Subcutaneous adipose tissue (tissue), 4 donors: ENCODE measurements around the gene ST7L. TPM values are rescaled to one million over a fixed set of nuclear protein-coding genes. Genes with fewer than 3 reads are reported as not detected.

ENCODE experiments used
- small RNA-seq: library from RNA; depleted of rRNA; stranded (forward); fragments of <200 nt; gene quantifications from one replicate; pipeline ENCODE3, GENCODE V24; 2016
- total RNA-seq, 4 donors: library from RNA; depleted of rRNA; stranded (reverse); fragments of >200 nt; gene quantifications; one replicate each; pipeline ENCODE4 v1.1.0, GENCODE V29; 2016
- TF ChIP-seq, protein P1 (sequence below): fragments of 450-650 bp; IDR thresholded peaks from one replicate; pipeline ENCODE4 v1.5.1; 2016; ENCODE audit warnings: low read depth, mild to moderate bottlenecking, control low read depth, antibody characterized with exemption, moderate library complexity

The ST7L gene
- total RNA-seq, 4 donors from 2014 or later, result 18.4 to 38.8 (median 24.0) TPM

DNA sequence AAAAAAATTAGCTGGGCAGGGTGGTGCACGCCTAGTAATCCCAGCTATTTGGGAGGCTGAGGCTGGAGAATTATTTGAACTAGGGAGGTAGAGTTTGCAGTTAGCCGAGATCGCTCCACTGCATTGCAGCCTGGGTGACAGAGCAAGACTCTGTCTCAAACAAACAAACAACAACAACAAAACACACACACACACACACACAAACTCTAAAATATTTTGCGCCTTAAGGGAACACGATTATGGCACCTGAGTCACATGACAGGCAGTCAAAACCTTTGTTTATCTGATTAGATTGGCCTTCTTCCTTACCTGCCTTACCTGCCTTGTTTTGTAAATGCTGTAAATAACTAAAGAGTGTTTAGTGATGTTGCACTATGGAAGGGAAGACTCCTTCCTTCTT is 130.8 kb downstream of the ST7L start:
- TF ChIP-seq, protein P1, sequence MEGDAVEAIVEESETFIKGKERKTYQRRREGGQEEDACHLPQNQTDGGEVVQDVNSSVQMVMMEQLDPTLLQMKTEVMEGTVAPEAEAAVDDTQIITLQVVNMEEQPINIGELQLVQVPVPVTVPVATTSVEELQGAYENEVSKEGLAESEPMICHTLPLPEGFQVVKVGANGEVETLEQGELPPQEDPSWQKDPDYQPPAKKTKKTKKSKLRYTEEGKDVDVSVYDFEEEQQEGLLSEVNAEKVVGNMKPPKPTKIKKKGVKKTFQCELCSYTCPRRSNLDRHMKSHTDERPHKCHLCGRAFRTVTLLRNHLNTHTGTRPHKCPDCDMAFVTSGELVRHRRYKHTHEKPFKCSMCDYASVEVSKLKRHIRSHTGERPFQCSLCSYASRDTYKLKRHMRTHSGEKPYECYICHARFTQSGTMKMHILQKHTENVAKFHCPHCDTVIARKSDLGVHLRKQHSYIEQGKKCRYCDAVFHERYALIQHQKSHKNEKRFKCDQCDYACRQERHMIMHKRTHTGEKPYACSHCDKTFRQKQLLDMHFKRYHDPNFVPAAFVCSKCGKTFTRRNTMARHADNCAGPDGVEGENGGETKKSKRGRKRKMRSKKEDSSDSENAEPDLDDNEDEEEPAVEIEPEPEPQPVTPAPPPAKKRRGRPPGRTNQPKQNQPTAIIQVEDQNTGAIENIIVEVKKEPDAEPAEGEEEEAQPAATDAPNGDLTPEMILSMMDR, result no peak

DNA sequence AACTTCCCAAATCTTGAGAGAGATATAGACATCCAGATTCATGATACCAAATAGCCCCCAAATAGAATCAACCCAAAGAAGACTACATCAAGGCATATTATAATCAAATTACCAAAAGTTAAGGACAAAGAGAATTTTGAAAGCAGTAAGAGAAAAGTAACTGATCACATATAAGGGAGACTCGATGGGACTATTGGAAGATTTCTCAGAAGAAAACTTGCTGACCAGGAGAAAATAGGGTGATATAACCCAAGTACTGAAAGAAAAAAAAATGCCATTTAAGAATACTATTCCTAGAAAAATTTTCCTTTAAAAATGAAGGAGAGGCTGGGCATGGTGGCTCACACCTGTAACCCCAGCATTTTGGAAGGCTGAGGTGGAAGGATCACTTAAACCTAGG is 140.6 kb downstream of the ST7L start:
- TF ChIP-seq, protein P1, result no peak

DNA sequence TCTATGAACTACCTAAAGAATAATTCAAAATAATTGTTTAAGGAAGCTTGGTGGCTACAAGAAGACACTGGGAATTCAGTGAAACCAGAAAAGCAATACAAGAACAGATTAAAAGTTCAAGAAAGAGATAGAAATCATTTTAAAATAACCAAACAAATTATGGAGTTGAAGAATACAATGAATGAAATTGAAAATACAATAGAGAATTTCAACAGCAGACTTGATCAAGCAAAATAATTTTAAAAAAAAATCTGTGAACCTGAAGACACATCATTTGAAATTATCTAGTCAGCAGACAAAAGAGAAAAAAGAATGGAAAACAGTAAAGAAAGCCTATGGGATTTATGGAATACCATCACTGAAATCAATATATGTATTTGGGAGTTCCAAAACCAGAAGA is 141.4 kb downstream of the ST7L start:
- TF ChIP-seq, protein P1, result no peak

Small RNAs within 50 kb of the gene (small RNA-seq; reads per million reads assigned to genes)
- gene RNU7-70P, result not detected

Other genes starting within 250 kb of the ST7L start
- gene CTTNBP2NL, start 222.9 kb downstream of the ST7L start, total RNA-seq, result 10 to 100 TPM; 27.1 to 72.7 (median 31.6) TPM
- 1 to 10 TPM; 3.6 to 7.5 (median 6.0) TPM for gene WNT2B, start 110.2 kb downstream of the ST7L start, total RNA-seq
- 100 to 1,000 TPM; 102 to 209 (median 165) TPM for gene CAPZA1, start 691 bp upstream of the ST7L start, total RNA-seq
- 10 to 100 TPM; 11.6 to 51.6 (median 21.7) TPM for gene MOV10, start 55.5 kb upstream of the ST7L start, total RNA-seq
- gene RHOC, start 88.0 kb upstream of the ST7L start, total RNA-seq, result 100 to 1,000 TPM; 114 to 201 (median 136) TPM
- gene PPM1J, start 96.2 kb upstream of the ST7L start, total RNA-seq, result under 1 TPM in 1 of 4 donors, not detected in 3; 0.51 TPM